Epithelial cell of esophagus (primary cell): ENCODE data around the gene MYO5B.

Source experiments
- DNase-seq: peaks from one replicate; pipeline ENCODE4 v3.0.0; 2010; ENCODE audit warnings: low read depth
- H3K4me3 ChIP-seq: 2 replicates; pipeline ENCODE4 v1.5.1; 2011; ENCODE audit warnings: mild to moderate bottlenecking, low read length, control low read depth
- TF ChIP-seq, protein P1 (sequence below): IDR thresholded peaks from 2 replicates; pipeline ENCODE4 v1.5.1; 2011; ENCODE audit warnings: low read depth, mild to moderate bottlenecking, low read length, control low read depth, inconsistent platforms; ENCODE audit not compliant: insufficient read depth; ENCODE audit errors: missing control alignments

The MYO5B gene

DNA sequence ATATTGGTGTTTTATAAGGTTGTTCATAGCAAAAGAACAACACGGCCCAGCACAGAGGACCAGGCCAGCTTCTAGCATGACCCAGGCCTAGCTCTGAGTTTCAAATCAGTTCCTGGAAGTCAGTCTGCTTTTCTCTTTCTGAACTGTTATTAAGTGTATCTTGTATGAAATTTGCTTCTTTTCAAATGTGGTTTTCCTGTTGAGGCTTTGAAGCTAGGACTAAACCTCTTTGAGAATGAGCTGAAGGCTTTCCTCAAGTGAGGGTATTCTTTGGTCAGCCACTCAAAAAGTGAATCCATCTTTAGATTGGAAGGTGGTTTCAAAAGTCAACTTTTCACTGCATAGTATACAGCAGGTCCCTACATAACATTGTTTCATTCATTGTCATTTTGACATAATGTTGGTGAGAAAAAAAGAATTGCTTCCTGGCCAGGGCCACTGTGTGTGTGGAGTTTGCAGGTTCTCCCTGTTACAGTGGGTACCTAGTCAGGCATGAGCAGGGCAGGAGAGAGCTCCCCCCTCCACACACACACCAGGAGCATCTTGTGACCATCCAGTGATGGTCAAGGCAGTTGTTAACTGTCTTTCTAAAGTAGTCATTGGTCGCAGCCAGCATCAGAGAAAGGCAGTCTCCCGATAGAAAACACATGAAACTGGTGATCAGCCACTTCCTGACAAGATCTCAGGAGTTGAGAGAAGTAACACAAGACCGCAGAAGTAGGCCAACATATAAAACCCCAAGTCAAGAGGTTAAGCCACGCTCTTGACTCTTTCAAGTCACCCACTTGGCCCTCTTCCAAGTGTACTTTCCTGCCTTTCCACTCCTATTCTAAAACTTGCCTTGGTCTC is 374.9 kb downstream of the MYO5B start:
- no peak overlapping the region for H3K4me3 ChIP-seq
- DNase-seq, result no peak
- TF ChIP-seq, protein P1, sequence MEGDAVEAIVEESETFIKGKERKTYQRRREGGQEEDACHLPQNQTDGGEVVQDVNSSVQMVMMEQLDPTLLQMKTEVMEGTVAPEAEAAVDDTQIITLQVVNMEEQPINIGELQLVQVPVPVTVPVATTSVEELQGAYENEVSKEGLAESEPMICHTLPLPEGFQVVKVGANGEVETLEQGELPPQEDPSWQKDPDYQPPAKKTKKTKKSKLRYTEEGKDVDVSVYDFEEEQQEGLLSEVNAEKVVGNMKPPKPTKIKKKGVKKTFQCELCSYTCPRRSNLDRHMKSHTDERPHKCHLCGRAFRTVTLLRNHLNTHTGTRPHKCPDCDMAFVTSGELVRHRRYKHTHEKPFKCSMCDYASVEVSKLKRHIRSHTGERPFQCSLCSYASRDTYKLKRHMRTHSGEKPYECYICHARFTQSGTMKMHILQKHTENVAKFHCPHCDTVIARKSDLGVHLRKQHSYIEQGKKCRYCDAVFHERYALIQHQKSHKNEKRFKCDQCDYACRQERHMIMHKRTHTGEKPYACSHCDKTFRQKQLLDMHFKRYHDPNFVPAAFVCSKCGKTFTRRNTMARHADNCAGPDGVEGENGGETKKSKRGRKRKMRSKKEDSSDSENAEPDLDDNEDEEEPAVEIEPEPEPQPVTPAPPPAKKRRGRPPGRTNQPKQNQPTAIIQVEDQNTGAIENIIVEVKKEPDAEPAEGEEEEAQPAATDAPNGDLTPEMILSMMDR, result no peak

DNA sequence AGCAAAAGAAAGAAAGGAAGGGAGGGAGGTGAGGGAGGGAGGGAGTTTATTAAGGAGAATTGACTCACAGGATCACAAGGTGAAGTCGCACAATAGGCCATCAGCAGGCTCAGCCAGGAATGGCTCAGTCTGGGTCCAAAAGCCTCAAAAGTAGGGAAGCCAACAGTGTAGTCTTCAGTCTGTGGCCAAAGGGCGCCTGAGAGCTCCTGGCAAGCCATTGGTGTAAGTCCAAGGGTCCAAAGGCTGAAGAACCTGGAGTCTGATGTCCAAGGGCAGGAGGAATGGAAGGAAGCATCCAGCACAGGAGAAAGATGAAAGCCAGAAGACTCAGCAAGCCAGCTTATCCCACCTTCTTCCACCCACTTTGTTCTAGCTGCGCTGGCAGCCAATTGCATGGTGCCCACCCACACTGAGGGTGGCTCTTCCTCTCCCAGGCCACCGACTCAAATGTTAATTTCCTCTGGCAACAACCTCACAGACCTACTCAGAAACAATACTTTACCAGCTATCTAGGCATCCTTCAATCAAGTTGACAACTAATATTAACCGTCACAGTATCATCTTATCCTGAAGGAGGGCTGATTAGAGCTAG is 375.8 kb downstream of the MYO5B start:
- DNase-seq, result no peak
- H3K4me3 ChIP-seq, result no peak overlapping the region
- TF ChIP-seq, protein P1, result no peak

DNA sequence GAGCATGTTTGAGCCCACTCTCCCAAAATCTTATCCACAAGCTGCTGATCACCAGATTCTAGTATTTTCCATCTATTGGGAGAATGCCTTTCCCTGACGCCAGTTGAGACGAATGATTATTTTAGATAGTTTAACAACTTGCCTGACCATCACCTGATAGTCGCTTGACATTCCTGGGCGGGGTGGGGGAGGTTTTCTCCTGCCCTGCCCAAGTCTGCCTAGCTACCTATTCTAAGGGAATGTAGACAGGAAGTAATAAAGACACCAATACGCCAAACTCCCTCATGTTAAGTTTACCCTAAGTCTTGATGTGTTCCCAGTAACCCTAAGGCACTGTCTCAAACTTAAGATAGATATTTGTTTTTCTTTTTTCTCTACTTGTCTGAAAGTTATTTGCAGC is 377.0 kb downstream of the MYO5B start:
- TF ChIP-seq, protein P1, result no peak

DNA sequence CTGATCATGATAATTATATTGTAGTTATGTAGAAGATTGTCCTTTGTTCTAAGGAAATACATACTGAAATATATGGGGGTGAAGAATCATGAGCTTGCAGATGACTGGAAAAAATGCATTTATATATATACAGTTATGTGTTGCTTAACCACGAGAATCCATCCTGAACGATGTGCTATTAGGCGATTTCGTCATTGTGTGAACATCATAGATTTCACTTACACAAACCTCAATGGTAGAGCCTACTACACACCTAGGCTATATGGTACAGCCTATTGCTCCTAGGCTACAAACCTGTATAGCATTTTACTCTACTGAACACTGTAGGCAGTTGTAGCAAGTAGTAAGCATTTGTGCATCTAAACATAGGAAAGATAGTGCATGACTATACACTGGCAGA is 379.0 kb downstream of the MYO5B start:
- TF ChIP-seq, protein P1, result no peak
- H3K4me3 ChIP-seq, result no peak overlapping the region
- no peak for DNase-seq

More for the DNA sequence above, 377.0 kb downstream of the MYO5B start:
- peak; percentile 26 for DNase-seq
- no peak overlapping the region for H3K4me3 ChIP-seq

DNA sequence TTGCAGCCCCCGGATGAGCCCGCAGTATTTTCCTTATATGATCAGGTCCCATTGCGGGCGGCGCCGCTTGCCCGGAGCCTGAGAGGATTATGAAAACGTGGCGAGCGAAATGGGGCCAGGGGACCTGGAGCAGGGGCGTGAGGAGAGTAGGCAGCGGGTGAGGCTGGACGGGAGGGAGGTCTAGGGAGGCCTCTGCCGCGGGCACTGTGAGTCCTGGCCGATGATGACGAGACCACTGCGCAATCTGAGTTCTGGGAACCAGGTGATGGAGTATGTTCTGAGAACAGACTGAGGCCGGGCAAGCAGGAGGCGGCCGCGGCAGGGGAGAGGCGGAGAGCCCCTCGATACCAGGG is 380.8 kb downstream of the MYO5B start:
- TF ChIP-seq, protein P1, result no peak
- DNase-seq, result peak; percentile 77
- peak overlapping the region; percentile 87 for H3K4me3 ChIP-seq

DNA sequence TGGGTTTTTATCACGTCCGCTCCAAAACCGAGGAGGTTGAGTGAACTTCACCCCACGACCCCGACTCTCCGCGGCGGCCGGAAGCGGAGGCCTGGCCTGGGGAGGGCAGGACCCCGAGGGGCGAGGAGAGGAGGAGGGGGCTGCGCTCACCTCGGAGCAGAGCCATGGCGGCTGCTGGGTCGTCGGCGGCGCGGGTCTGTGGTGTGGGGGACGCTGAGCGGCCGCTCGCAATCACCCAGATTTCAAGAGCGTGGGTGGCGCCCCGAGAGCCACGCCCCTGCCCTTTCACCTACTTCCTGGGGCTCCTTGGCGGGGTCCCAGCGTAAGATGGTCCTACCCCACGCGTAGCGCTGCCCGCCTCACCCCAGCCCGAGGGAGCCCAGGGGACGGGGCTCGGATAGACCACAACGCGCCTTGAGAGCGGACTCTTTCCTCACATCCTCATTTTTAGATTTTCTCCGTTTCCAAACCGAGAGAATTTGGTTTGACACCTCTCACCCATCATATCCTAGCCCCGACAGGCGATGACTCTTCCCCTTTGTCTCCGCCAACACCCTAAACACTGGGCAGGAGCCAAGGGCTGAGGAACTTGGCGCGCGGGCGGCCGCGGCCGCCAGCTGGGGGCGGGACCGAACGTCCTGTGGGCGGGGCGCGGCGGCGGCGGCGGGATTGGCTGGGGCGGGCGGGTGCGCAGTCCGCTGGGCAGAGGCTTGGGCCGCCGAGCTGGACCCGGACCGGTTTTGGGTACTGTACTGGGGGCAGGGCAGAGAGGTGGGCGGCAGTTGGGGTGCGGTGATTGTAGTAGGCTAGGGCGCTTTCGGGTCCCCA is 381.4 kb downstream of the MYO5B start, which contains the start of gene ACAA2:
TSS of gene ACAA2 (minus strand) at position 215 of the 828 bp plus-strand sequence. CDS start at position 166, 49 bp downstream.
- H3K4me3 ChIP-seq, result peak within 1 kb of the TSS; percentile 87
- TF ChIP-seq, protein P1, result no peak
- DNase-seq, result peak; percentile 94
